Measurements from ENCODE around the gene PI4KA. TPM values are rescaled to one million over a fixed set of nuclear protein-coding genes. Genes with fewer than 3 reads are reported as not detected.

PI4KA gene
- total and polyA plus RNA-seq, 2 donors (not counting 1 experiment from before 2014, with no cell fraction given) = 26.4 to 40.6 TPM

DNA sequence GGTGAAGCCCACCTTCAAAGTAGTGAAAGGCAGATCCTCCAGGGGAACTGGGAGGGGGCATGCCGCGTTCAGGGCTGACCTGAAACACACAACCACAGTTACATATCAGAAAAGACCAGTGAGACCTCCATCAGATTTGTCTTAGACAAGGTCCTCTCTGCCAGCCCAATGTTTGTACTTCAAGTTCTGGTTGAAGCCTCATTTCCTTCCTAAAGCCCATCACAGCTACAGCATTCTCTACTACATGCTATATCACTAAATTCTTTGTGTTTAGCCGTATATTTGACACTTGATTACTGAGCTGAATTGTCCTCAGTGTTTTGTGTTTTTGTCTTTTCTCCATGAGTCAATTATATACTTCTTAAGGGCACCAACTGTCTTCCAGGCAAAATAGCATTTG, 40.1 kb downstream of the PI4KA start:
- H3K4me2 ChIP-seq (ENCODE audit: extremely low read depth, insufficient read depth, low read length) = no peak overlapping the region
- no peaks in the 10 kb centered on the region for H3K79me2 ChIP-seq (ENCODE audit: control insufficient read depth, insufficient read depth, low read length)
- H3K27me3 ChIP-seq (ENCODE audit: control insufficient read depth, insufficient read depth, low read length) = no peaks in the 10 kb centered on the region
- no peaks in the 10 kb centered on the region for H4K20me1 ChIP-seq (ENCODE audit: control insufficient read depth, extremely low read depth, insufficient read depth, low read length)
- no peaks in the 10 kb centered on the region for H3K4me1 ChIP-seq (ENCODE audit: control insufficient read depth, extremely low read depth, insufficient read depth, low read length)
- TF ChIP-seq EZH2 (IDR thresholded peaks at IDR 0.05; ENCODE audit: low read length, missing control alignments) = no peak
- TF ChIP-seq, protein P1, sequence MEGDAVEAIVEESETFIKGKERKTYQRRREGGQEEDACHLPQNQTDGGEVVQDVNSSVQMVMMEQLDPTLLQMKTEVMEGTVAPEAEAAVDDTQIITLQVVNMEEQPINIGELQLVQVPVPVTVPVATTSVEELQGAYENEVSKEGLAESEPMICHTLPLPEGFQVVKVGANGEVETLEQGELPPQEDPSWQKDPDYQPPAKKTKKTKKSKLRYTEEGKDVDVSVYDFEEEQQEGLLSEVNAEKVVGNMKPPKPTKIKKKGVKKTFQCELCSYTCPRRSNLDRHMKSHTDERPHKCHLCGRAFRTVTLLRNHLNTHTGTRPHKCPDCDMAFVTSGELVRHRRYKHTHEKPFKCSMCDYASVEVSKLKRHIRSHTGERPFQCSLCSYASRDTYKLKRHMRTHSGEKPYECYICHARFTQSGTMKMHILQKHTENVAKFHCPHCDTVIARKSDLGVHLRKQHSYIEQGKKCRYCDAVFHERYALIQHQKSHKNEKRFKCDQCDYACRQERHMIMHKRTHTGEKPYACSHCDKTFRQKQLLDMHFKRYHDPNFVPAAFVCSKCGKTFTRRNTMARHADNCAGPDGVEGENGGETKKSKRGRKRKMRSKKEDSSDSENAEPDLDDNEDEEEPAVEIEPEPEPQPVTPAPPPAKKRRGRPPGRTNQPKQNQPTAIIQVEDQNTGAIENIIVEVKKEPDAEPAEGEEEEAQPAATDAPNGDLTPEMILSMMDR (conservative IDR thresholded peaks at IDR 0.05 in 1 of 2, IDR thresholded peaks at IDR 0.05 in 1 of 2; ENCODE audit: low read depth in 1 of 2, low read length in 2 of 2) = no peak
- H2AFZ ChIP-seq (ENCODE audit: low read length) = no peak overlapping the region
- H3K27ac ChIP-seq (ENCODE audit: insufficient read depth, low read length) = no peak overlapping the region
- no peak overlapping the region for H3K9ac ChIP-seq (ENCODE audit: insufficient read depth, low read length)
- no peak overlapping the region for H3K4me3 ChIP-seq (replicated peaks in 1 of 4; ENCODE audit: control extremely low read depth in 1 of 4, insufficient read depth in 1 of 4, low read depth in 3 of 4, low read length in 4 of 4)
- no peak for DNase-seq (ENCODE audit: low read depth in 2 of 2)
- H3K9me3 ChIP-seq (ENCODE audit: control insufficient read depth, insufficient read depth, low read depth, low read length) = no peaks in the 10 kb centered on the region
- peaks cover 6% of the 10 kb centered on the region for H3K36me3 ChIP-seq (ENCODE audit: control insufficient read depth, insufficient read depth, low read length)

DNA sequence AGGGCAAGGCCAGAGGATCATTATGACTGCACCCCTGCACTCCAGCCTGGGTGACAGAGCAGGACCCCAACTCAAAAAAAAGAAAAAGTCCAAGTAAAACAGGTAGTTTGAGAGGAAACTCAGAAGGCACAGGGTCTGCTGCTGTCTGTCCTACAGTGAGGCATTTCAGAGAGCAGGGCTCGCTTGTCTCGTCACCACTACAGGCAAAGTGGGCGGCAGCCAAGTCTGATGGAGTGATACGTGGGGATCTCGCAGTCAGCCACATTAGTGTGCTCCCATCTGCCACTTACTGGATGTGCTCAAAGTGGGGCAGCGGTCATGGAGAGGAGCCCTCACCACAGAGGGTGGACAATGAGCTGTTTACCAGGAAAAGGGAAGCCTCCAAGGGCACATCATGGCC, 42.1 kb downstream of the PI4KA start:
- H3K9me3 ChIP-seq (ENCODE audit: control insufficient read depth, insufficient read depth, low read depth, low read length) = no peaks in the 10 kb centered on the region

DNA sequence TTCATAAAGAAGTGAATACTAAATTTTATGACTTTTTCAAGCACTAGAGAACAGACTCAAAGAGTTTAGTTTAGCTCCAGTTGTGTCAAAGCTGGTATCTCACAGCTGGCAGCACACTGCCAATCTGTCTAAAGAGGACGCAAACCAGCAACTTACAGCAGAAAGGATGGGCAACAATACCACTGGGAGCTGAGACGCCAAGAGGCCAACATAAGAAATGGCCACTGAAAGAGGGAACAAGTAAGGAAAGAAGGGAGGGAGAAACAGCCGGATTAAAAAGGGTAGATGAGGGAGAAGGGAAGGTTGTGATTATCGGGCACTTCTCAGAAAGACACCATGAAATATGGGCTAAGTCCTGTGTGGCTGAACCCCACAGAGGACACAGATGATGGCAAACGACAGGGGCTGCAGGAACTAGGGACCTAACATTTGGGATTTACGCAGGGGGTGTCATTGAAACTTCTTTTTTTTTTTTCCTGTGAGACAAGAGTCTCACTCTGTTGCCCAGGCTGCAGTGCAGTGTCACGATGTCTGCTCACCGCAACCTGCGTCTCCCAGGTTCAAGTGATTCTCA, 43.0 kb downstream of the PI4KA start:
- no peak overlapping the region for H3K4me2 ChIP-seq (ENCODE audit: extremely low read depth, insufficient read depth, low read length)
- H3K9me3 ChIP-seq (ENCODE audit: control insufficient read depth, insufficient read depth, low read depth, low read length) = no peaks in the 10 kb centered on the region
- no peaks in the 10 kb centered on the region for H3K79me2 ChIP-seq (ENCODE audit: control insufficient read depth, insufficient read depth, low read length)
- no peaks in the 10 kb centered on the region for H3K27me3 ChIP-seq (ENCODE audit: control insufficient read depth, insufficient read depth, low read length)
- no peaks in the 10 kb centered on the region for H4K20me1 ChIP-seq (ENCODE audit: control insufficient read depth, extremely low read depth, insufficient read depth, low read length)
- H3K4me1 ChIP-seq (ENCODE audit: control insufficient read depth, extremely low read depth, insufficient read depth, low read length) = no peaks in the 10 kb centered on the region
- no peak overlapping the region for H2AFZ ChIP-seq (ENCODE audit: low read length)
- H3K27ac ChIP-seq (ENCODE audit: insufficient read depth, low read length) = no peak overlapping the region
- DNase-seq (ENCODE audit: low read depth in 2 of 2) = no peak
- no peak overlapping the region for H3K9ac ChIP-seq (ENCODE audit: insufficient read depth, low read length)
- peaks cover 10% of the 10 kb centered on the region for H3K36me3 ChIP-seq (ENCODE audit: control insufficient read depth, insufficient read depth, low read length)
- TF ChIP-seq, protein P1 (conservative IDR thresholded peaks at IDR 0.05 in 1 of 2, IDR thresholded peaks at IDR 0.05 in 1 of 2; ENCODE audit: low read depth in 1 of 2, low read length in 2 of 2) = no peak
- TF ChIP-seq EZH2 (IDR thresholded peaks at IDR 0.05; ENCODE audit: low read length, missing control alignments) = no peak
- no peak overlapping the region for H3K4me3 ChIP-seq (replicated peaks in 1 of 4; ENCODE audit: control extremely low read depth in 1 of 4, insufficient read depth in 1 of 4, low read depth in 3 of 4, low read length in 4 of 4)

More for the DNA sequence above, 42.1 kb downstream of the PI4KA start:
- TF ChIP-seq, protein P1 (conservative IDR thresholded peaks at IDR 0.05 in 1 of 2, IDR thresholded peaks at IDR 0.05 in 1 of 2; ENCODE audit: low read depth in 1 of 2, low read length in 2 of 2) = no peak
- TF ChIP-seq EZH2 (IDR thresholded peaks at IDR 0.05; ENCODE audit: low read length, missing control alignments) = no peak
- H4K20me1 ChIP-seq (ENCODE audit: control insufficient read depth, extremely low read depth, insufficient read depth, low read length) = no peaks in the 10 kb centered on the region
- H3K4me3 ChIP-seq (replicated peaks in 1 of 4; ENCODE audit: control extremely low read depth in 1 of 4, insufficient read depth in 1 of 4, low read depth in 3 of 4, low read length in 4 of 4) = no peak overlapping the region
- H2AFZ ChIP-seq (ENCODE audit: low read length) = no peak overlapping the region
- peaks cover 10% of the 10 kb centered on the region for H3K36me3 ChIP-seq (ENCODE audit: control insufficient read depth, insufficient read depth, low read length)
- H3K4me1 ChIP-seq (ENCODE audit: control insufficient read depth, extremely low read depth, insufficient read depth, low read length) = no peaks in the 10 kb centered on the region
- no peak overlapping the region for H3K9ac ChIP-seq (ENCODE audit: insufficient read depth, low read length)
- H3K79me2 ChIP-seq (ENCODE audit: control insufficient read depth, insufficient read depth, low read length) = no peaks in the 10 kb centered on the region
- no peak overlapping the region for H3K27ac ChIP-seq (ENCODE audit: insufficient read depth, low read length)
- no peak overlapping the region for H3K4me2 ChIP-seq (ENCODE audit: extremely low read depth, insufficient read depth, low read length)
- no peak for DNase-seq (ENCODE audit: low read depth in 2 of 2)
- H3K27me3 ChIP-seq (ENCODE audit: control insufficient read depth, insufficient read depth, low read length) = no peaks in the 10 kb centered on the region
